Thoracic aorta endothelial cell (primary cell): Measurements from ENCODE around the gene OSBPL9. TPM values are rescaled to one million over a fixed set of nuclear protein-coding genes. Genes with fewer than 3 reads are reported as not detected.

ENCODE experiments used
- small RNA-seq: library from RNA; depleted of rRNA; stranded (forward); fragments of <200 nt; gene quantifications from one replicate; pipeline ENCODE3, GENCODE V24; 2012
- total RNA-seq: library from RNA; depleted of rRNA; stranded (reverse); fragments of >200 nt; gene quantifications from 2 replicates; pipeline ENCODE4 v1.2.3, GENCODE V29; 2012

OSBPL9 gene
- 93.4 and 120 TPM in 2 replicates for total RNA-seq

GRCh38 chr1:51616903-51617708, at the start of gene OSBPL9:
OSBPL9 (plus strand) TSS chr1:51617092; CDS start chr1:51617111, 19 bp downstream.

Small RNA genes within 50 kb of the gene (small RNA-seq; reads per million reads assigned to genes)
- gene AL050343.2 (not detected), gene RF00568 (not detected)

Other genes with a start within 250 kb of the OSBPL9 start
- 74.2 and 87.7 TPM in 2 replicates for gene EPS15, start 97.8 kb upstream of the OSBPL9 start, total RNA-seq